Tibial nerve (tissue), 3 donors: Measurements from ENCODE around the gene SPINT1.

ENCODE experiments used
- POLR2A ChIP-seq, 2 donors: fragments of 450-650 bp; IDR thresholded peaks; one replicate each; pipeline ENCODE4 v1.6.1; 2017; ENCODE audit warnings: antibody characterized with exemption in 2 of 2, mild to moderate bottlenecking in 2 of 2, moderate library complexity in 2 of 2
- TF ChIP-seq, protein P1 (sequence below), 5 experiments: fragments of 200-600 bp in 3 of 5; fragments of 450-650 bp in 2 of 5; sonication (generic) in 3 of 5; IDR thresholded peaks; one replicate each; pipeline ENCODE4 v1.5.1; 2016 to 2019; ENCODE audit warnings: antibody characterized with exemption in 5 of 5, mild to moderate bottlenecking in 3 of 5, moderate library complexity in 2 of 5

GRCh38 chr15:40832903-40833302 lies 10.9 kb upstream of the SPINT1 start:
- TF ChIP-seq, protein P1, sequence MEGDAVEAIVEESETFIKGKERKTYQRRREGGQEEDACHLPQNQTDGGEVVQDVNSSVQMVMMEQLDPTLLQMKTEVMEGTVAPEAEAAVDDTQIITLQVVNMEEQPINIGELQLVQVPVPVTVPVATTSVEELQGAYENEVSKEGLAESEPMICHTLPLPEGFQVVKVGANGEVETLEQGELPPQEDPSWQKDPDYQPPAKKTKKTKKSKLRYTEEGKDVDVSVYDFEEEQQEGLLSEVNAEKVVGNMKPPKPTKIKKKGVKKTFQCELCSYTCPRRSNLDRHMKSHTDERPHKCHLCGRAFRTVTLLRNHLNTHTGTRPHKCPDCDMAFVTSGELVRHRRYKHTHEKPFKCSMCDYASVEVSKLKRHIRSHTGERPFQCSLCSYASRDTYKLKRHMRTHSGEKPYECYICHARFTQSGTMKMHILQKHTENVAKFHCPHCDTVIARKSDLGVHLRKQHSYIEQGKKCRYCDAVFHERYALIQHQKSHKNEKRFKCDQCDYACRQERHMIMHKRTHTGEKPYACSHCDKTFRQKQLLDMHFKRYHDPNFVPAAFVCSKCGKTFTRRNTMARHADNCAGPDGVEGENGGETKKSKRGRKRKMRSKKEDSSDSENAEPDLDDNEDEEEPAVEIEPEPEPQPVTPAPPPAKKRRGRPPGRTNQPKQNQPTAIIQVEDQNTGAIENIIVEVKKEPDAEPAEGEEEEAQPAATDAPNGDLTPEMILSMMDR (IDR thresholded peaks at IDR 0.05) = no peak
- no peak for TF ChIP-seq POLR2A (IDR thresholded peaks at IDR 0.05)
